Testis (tissue), 2 donors: ENCODE data around the gene FOXI1.

Experiments
- POLR2A ChIP-seq: fragments of 450-650 bp; IDR thresholded peaks from one replicate; pipeline ENCODE4 v1.6.1; 2017; ENCODE audit warnings: antibody characterized with exemption, mild to moderate bottlenecking, moderate library complexity
- TF ChIP-seq, protein P1 (sequence below), 3 experiments: fragments of 450-650 bp in 2 of 3; fragments of 200-600 bp in 1 of 3; sonication (generic) in 1 of 3; IDR thresholded peaks; one replicate each; pipeline ENCODE4 v1.5.1; 2016 to 2019; ENCODE audit warnings: antibody characterized with exemption in 3 of 3, mild to moderate bottlenecking in 2 of 3, moderate library complexity in 1 of 3

DNA sequence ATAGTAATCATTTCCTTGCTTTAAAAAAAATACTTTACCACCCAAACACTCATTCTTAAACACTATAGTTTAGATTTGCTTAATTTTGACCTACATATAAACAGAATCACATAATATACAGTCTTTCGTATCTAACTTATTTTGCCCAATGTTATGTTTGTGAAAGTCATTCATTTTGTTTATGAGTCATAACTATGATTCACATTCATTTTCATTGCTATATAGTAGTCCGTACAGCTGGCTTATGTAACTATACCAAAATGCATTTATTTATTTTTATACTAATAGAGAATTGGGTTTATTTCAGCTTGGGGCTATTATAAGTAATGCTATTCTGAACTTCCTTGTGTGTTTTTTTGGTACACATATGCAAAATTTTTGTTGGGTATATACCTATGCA lies 33.9 kb upstream of the FOXI1 start:
- TF ChIP-seq, protein P1, sequence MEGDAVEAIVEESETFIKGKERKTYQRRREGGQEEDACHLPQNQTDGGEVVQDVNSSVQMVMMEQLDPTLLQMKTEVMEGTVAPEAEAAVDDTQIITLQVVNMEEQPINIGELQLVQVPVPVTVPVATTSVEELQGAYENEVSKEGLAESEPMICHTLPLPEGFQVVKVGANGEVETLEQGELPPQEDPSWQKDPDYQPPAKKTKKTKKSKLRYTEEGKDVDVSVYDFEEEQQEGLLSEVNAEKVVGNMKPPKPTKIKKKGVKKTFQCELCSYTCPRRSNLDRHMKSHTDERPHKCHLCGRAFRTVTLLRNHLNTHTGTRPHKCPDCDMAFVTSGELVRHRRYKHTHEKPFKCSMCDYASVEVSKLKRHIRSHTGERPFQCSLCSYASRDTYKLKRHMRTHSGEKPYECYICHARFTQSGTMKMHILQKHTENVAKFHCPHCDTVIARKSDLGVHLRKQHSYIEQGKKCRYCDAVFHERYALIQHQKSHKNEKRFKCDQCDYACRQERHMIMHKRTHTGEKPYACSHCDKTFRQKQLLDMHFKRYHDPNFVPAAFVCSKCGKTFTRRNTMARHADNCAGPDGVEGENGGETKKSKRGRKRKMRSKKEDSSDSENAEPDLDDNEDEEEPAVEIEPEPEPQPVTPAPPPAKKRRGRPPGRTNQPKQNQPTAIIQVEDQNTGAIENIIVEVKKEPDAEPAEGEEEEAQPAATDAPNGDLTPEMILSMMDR (IDR thresholded peaks at IDR 0.05): no peak
- no peak for TF ChIP-seq POLR2A
